Natural killer cell treated with Interleukin-12 subunit alpha and Interleukin-12 subunit beta and Interleukin-15 and Interleukin-18, amount 100 ng/mL, for 72 hours (primary cell): Measurements from ENCODE around the gene ARHGAP8. TPM values are rescaled to one million over a fixed set of nuclear protein-coding genes. Genes with fewer than 3 reads are reported as not detected.

Experiments used
- ATAC-seq, 2 donors: fragments of 150-1000 bp; cut with Tn5 transposase in 1 of 2; sonication (Bioruptor Pico), chemical (Tn5 transposase) in 1 of 2; 2 replicates each; pipeline ENCODE4 v1.10.0; 2021
- DNase-seq: peaks from one replicate; pipeline ENCODE4 v3.0.0; 2022; ENCODE audit warnings: low spot score
- H3K27ac Mint-ChIP-seq, 2 donors: 1 replicate in 1 of 2; 2 replicates in 1 of 2; pipeline ENCODE4 v1.8.0; 2022; ENCODE audit warnings: mixed read lengths in 2 of 2, mild to moderate bottlenecking in 1 of 2, moderate library complexity in 1 of 2
- H3K27me3 Mint-ChIP-seq, 2 donors: 1 replicate in 1 of 2; 2 replicates in 1 of 2; pipeline ENCODE4 v1.8.0; 2022; ENCODE audit warnings: mixed read lengths in 2 of 2
- H3K36me3 Mint-ChIP-seq: one replicate; pipeline ENCODE4 v1.8.0; 2022; ENCODE audit warnings: mixed read lengths
- H3K4me1 Mint-ChIP-seq, 2 donors: 1 replicate in 1 of 2; 2 replicates in 1 of 2; pipeline ENCODE4 v1.8.0; 2022; ENCODE audit warnings: low read depth in 2 of 2, mixed read lengths in 2 of 2, mild to moderate bottlenecking in 1 of 2
- H3K4me3 Mint-ChIP-seq: one replicate; pipeline ENCODE4 v1.8.0; 2022; ENCODE audit warnings: mixed read lengths
- H3K9me3 Mint-ChIP-seq: 2 replicates; pipeline ENCODE4 v1.8.0; 2022; ENCODE audit warnings: mixed read lengths
- total RNA-seq, 2 donors: library from RNA; stranded (reverse); gene quantifications; one replicate each; pipeline ENCODE4 v1.2.3, GENCODE V29; 2022

The ARHGAP8 gene
- total RNA-seq, 2 donors from 2014 or later: 0.64 to 2.3 TPM

DNA sequence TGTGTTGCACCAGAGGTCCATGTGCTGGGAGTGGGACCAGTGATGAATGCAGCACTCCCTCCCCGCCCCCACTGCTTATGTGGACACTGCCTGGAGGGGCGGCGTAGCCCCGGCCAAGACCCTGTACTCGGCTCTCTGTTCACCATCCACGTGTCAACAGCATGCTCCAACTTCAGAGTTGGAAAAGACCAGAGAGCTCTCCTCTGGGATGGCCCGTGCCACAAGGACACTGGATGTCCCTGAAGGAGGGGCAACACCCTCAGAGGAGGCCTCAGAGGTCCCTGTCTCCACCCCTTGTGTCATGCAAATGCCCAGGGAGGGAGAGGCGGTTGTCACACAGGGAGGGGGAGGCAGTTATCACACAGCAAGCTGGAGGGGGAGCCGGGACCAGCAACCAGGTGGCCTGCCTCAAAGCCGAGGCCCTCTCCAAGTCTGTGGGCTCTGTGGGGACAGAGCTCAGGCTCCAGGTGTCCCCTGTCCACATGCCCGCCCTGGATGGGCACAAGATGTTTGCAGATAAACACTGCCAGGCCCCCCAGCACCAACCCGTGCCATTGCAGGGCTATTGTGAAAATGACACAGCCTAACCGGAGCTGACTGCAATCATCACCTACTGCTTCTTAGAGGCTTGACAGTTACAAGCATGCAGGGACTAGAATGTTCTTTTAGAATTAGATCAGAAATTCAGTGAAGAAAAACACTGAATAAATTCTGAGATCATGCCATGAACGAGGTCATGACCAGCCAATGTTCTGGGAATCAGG, 136.3 kb downstream of the ARHGAP8 start:
- Mint-ChIP-seq H3K9me3 (no peaks in the 10 kb centered on the region), H3K36me3 (no peaks in the 10 kb centered on the region), H3K27me3 (peaks cover 0 to 3% of the 10 kb centered on the region in 2 donors), H3K27ac (no peak overlapping the region), H3K4me1 (no peaks in the 10 kb centered on the region), H3K4me3 (no peak overlapping the region)
- no peak for DNase-seq
- no peak for ATAC-seq

DNA sequence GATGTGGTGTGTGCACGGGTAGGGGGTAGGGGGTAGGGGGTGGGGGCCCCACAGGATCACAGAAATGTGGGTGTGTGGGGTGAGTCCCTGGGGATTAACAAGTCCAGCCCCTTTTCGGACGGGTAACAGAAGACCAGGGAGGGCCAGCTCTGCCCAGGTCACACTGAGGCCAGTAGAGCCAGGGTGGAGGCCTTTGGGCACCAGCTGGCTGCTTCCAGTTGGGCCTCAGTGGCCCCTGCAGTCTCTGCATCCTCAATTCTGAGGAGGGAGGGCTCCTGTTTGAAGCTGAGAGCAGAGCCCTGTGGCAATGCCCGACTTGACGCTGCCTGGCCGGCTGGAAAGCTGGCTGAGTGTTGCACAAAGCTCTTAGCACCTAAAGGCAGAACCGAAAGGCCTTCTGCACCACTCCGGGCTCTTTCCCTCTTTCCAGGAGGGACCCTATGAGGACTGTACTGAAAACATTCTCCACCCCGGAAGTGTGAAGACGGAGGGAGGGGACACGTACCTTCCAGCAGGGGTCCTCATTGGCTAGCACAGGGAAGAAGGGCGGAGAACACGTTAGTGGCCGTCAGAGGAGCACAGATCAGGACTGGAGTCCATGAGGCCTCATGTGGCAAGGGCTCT, 137.0 kb downstream of the ARHGAP8 start:
- ATAC-seq (no peak), DNase-seq (no peak)
- Mint-ChIP-seq H3K27ac (no peak overlapping the region), H3K4me1 (no peaks in the 10 kb centered on the region), H3K4me3 (no peak overlapping the region), H3K9me3 (no peaks in the 10 kb centered on the region), H3K27me3 (peaks cover 0 to 5% of the 10 kb centered on the region in 2 donors), H3K36me3 (no peaks in the 10 kb centered on the region)

DNA sequence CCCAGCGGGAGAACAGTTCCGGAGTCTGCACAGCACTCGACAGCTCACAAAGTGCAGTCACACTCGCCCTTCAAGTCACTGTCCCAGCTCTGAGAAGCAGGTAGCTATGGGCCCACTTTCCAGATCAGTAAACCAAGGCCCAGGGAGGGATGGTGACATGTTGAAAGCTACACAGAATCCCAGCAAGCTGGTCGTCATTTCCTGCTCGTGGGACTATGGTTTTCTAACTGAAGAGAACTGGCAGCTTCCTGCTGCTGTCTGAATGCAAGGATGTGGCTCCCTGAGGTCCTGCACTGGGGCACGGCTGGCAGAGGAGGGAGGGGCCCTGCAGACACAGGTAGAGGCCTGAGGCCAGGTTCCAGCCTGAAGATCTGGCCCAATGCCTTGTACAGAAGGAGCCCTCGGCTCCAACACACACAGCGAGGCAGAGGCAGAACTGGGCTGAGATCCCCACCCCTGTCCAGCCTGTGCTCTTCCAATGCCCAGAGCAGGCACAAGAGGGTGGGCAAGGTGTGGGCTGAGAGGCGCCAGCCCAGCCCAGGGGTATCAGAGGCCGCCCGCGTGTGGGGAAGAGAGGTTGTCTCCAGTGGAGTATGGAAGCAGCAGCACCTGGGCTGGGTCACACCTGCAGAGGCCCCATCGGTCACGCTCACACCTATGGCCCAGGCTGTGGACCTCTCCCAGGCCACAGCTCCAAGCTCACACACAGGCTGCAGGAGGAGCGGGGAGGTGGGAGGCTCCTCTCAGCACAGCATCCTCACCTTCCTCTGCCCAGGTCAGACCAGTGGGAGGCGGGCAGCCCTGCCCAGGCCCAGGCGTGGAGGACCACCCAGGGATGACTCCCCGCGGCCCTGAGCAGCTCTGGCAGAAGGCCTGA, 138.3 kb downstream of the ARHGAP8 start:
- H3K9me3 Mint-ChIP-seq: no peaks in the 10 kb centered on the region
- peak; percentile 17 to 29 for ATAC-seq
- DNase-seq: no peak
- peaks cover 0 to 5% of the 10 kb centered on the region in 2 donors for H3K27me3 Mint-ChIP-seq
- no peaks in the 10 kb centered on the region for H3K36me3 Mint-ChIP-seq
- no peaks in the 10 kb centered on the region for H3K4me1 Mint-ChIP-seq
- H3K4me3 Mint-ChIP-seq: no peak overlapping the region
- no peak overlapping the region for H3K27ac Mint-ChIP-seq

DNA sequence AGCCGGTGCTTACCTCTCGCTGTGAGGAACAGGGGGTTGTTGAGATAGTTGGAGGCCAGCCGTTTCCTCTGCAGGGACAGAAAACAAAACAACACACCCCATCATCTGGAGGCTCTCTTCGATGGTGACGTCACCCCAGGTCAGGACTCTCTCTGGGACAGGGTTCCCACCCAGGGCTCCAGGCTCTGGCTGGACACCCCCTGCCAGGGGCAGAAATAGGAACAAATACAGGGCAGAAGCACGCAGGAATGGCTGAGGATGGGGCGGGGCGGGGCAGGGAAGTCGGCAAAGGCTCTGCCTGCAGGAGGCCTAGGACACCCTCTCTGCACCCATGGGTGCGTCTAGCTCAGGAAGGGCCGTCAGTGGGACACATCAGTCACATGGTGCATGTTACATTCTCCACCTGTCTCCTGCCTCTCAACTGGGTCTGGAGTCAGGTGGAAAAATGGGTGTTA, 138.9 kb downstream of the ARHGAP8 start:
- H3K9me3 Mint-ChIP-seq: no peaks in the 10 kb centered on the region
- no peak overlapping the region for H3K27ac Mint-ChIP-seq
- no peaks in the 10 kb centered on the region for H3K4me1 Mint-ChIP-seq
- DNase-seq (no peak), ATAC-seq (no peak)
- peaks cover 0 to 2% of the 10 kb centered on the region in 2 donors for H3K27me3 Mint-ChIP-seq
- no peak overlapping the region for H3K4me3 Mint-ChIP-seq
- H3K36me3 Mint-ChIP-seq: no peaks in the 10 kb centered on the region

DNA sequence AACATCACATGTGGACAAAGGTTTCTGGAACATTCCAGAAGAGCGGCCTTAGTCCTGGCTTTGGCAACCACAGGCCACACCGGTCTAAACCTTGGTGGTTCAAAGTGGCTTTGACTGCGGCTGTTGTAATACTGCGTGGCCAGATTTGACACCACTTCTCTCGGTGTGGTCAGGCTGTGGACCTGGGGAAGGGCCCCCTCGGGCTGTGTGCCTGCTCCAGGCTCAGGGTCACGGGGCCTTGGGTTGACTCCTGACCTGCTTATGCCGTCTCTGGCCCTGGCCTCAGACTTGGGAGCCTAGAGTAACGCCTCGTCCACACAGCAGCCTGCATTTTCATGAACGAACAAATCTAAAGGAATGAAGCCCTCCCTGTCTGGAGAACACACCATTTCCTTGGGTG, 139.4 kb downstream of the ARHGAP8 start:
- Mint-ChIP-seq H3K4me1 (no peaks in the 10 kb centered on the region), H3K9me3 (no peaks in the 10 kb centered on the region), H3K27ac (no peak overlapping the region), H3K36me3 (no peaks in the 10 kb centered on the region), H3K27me3 (peaks cover 0 to 2% of the 10 kb centered on the region in 2 donors), H3K4me3 (no peak overlapping the region)
- ATAC-seq: no peak
- no peak for DNase-seq

DNA sequence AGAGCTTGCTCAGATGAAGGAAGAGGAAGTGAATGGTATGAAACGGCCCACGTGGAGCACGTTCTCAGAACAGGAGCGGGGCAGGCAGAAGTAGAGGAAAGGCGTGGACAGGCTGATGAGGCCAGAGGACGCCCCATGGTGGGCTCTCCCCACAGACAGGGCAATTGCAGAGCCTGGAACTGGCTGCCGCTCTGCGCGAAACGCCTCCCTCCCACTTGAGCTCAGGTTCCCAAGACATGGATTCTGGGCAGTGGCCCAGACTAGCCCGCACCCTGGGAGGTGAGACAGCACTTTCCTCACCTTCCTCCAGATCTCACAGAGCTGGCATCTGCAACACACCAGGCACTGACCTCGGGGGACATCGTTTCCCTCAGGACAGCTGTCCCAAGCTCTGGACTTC, 139.9 kb downstream of the ARHGAP8 start:
- Mint-ChIP-seq H3K4me3 (no peak overlapping the region), H3K36me3 (no peaks in the 10 kb centered on the region), H3K27ac (no peak overlapping the region), H3K4me1 (no peaks in the 10 kb centered on the region), H3K9me3 (no peaks in the 10 kb centered on the region), H3K27me3 (peaks cover 0 to 2% of the 10 kb centered on the region in 2 donors)
- no peak for DNase-seq
- ATAC-seq: no peak

DNA sequence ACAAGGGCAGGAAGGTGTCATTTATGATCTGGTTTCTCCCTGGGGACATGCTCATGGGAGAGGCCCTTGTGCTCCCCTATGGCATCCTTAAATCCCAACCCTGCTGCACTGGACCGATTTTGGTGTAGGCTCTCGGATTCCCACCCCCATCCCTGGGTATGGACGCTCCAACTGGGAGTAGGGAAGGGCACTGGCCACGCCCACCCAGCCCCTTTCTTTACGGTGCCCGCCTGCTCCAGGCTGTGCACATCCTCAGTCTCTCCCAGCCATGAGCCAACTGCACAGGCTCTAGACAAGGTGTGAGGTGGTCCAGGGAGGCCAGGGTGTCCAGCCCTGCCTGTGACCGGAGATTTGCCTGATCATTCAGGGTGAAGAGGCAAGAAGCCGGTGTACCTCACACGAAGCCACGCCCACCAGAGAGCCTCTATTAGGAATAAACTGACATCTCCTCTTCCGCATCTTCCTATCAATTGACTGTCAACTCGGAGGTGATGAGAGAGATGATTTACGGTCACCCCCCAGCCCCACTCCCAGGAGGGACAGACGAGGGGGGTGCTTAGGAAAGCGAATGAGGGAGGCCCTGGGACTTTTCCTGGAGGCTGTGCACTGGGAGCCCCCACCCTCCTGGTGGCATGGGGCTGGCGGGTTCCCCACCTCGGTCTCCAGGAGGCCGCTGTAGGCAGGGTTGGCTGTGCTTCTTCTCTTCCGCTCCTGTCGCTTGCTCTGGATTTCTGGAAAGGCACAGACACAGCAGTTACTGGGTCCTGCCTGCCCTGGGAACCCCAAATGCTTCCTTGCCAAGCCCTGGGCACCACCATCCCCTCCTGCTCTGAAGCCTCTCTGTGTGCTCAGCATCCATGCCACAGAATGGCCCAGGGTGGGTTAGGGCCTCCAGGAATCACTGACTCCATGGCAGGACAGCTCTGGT, 140.7 kb downstream of the ARHGAP8 start:
- DNase-seq (no peak), ATAC-seq (no peak)
- Mint-ChIP-seq H3K4me1 (no peaks in the 10 kb centered on the region), H3K4me3 (no peak overlapping the region), H3K27ac (no peak overlapping the region), H3K27me3 (peaks cover 0 to 2% of the 10 kb centered on the region in 2 donors), H3K36me3 (no peaks in the 10 kb centered on the region), H3K9me3 (no peaks in the 10 kb centered on the region)

DNA sequence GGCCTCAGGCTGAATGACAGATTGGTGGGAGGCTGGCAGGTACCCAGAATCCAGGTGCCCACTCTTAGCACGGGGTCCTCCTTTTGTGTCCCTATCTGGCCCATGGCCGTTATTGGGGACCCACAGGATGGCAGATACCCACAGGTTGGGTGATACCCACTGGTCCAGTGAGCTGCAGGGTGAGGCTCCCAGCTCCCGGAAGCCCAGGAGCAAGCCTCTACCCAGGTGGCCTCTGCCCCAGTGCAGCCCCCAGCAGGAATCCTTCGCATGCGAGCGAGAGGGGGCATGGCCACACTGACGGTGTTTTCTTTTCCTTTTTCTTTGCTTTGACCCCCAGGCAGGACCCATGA, 141.3 kb downstream of the ARHGAP8 start:
- Mint-ChIP-seq H3K36me3 (no peaks in the 10 kb centered on the region), H3K4me3 (no peak overlapping the region), H3K4me1 (no peaks in the 10 kb centered on the region), H3K27ac (no peak overlapping the region), H3K27me3 (peaks cover 0 to 3% of the 10 kb centered on the region in 2 donors), H3K9me3 (no peaks in the 10 kb centered on the region)
- DNase-seq: no peak
- no peak for ATAC-seq

DNA sequence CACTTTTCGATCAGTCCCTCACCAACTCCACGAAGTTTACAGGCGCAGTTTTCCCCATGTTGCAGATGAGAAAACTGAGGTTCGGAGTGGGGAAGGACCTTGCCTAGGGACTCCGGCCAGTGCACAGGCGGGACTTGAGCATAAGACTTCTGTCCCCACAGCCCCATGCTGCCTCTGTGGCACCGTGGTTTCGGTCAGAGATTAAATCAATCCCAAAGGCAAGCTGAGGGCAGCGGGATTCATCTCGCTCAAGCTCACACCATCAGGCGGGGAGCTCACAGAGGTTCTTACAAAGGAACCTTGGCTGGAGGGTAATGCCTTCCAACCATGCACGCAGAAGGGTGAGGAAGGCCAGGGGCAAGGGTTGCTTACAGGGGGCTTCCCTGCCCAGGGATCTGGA, 141.9 kb downstream of the ARHGAP8 start:
- Mint-ChIP-seq H3K27ac (no peak overlapping the region), H3K36me3 (no peaks in the 10 kb centered on the region), H3K4me1 (no peaks in the 10 kb centered on the region), H3K9me3 (no peaks in the 10 kb centered on the region), H3K4me3 (no peak overlapping the region), H3K27me3 (peaks cover 3 to 4% of the 10 kb centered on the region in 2 donors)
- ATAC-seq: no peak
- DNase-seq: no peak

DNA sequence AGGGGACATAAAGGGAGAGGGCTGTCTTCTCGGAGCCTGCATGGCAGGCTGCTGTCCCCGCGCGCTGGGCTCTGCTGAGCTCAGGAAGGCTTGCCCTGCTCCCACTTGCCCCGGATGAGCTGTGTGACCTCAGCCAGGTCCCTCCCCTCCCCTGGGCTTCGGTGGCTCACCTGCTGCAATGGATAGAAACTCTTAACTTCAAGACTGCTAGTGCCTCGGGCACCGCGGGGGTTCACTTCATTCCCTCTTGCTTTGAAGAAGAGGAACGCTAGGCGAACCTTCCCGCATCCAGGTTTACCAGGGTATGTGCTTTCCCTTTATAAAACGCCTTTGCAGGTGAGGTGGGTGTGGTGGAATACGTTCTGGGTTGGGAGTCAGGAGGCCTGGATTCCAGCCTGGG, 142.4 kb downstream of the ARHGAP8 start:
- no peak for DNase-seq
- Mint-ChIP-seq H3K36me3 (no peaks in the 10 kb centered on the region), H3K27me3 (peaks cover 4 to 7% of the 10 kb centered on the region in 2 donors), H3K27ac (no peak overlapping the region), H3K9me3 (no peaks in the 10 kb centered on the region), H3K4me1 (no peaks in the 10 kb centered on the region), H3K4me3 (no peak overlapping the region)
- ATAC-seq: no peak

DNA sequence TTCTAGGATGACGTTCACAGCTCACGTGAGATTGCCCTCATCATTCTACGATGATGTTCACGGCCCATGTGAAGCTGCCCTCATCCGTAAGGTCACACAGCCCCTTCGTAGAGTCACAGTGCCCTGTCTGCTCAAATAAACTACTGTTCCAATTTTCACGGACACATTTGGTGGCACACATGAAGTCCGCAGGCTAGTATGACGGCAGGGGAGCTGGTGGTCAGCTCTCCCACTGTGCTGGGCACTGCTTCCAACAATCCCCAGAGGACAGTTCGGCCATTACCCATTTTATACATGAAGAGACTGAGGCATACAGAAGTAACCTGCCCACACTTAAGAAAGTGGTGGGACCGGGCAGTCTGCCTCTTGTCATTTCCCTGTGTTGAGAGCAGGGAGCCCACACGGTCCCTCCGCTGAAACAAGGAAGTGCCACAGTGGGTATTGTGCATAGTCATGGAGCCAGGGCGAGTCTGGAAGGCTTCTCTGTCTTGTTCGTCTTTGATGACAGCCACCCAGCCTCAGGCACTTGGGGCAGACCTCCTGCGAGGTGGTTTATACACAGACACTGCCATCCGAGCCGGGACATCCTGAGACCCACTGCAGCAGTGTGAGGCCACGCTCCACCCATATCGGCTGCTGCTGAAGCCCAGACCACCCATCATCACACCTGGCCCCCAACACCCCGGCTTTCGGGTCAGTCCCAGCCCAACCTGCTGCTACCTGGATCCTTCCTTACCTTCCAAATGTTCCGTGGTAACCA, 143.1 kb downstream of the ARHGAP8 start:
- Mint-ChIP-seq H3K27me3 (peaks cover 4 to 13% of the 10 kb centered on the region in 2 donors), H3K4me1 (no peaks in the 10 kb centered on the region), H3K36me3 (no peaks in the 10 kb centered on the region), H3K27ac (no peak overlapping the region), H3K9me3 (no peaks in the 10 kb centered on the region), H3K4me3 (no peak overlapping the region)
- ATAC-seq (no peak), DNase-seq (no peak)

DNA sequence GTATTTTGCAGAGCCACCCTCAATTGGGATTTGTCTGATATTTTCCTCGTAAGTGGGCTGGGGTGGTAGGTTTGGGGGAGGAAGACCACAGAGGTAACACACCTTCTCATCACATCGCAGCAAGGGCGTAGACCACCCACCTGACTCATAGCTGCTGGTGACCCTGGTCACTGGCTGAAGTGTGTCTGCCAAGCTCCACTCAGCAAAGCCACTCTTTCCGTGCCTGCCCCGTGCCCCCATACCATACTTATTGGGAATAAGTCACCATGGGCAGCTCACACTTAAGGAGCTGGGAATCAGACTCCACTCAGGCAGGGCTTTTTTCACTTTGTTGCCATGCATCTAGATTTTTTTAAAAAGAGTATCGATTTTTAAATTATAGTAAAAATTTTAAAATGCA, 145.9 kb downstream of the ARHGAP8 start:
- H3K9me3 Mint-ChIP-seq: peaks cover 3% of the 10 kb centered on the region
- H3K4me1 Mint-ChIP-seq: no peaks in the 10 kb centered on the region
- no peak overlapping the region for H3K27ac Mint-ChIP-seq
- H3K27me3 Mint-ChIP-seq: peaks cover 9 to 25% of the 10 kb centered on the region in 2 donors
- ATAC-seq (no peak), DNase-seq (no peak)
- H3K36me3 Mint-ChIP-seq: peaks cover 10% of the 10 kb centered on the region
- H3K4me3 Mint-ChIP-seq: no peak overlapping the region
